ENCODE data around the gene CTTNBP2NL.
"Not testable (repeated sequence)": the region's sequence is repeated elsewhere in the genome, so short reads cannot be mapped to it uniquely, and the experiment has no call there.

CTTNBP2NL gene

DNA sequence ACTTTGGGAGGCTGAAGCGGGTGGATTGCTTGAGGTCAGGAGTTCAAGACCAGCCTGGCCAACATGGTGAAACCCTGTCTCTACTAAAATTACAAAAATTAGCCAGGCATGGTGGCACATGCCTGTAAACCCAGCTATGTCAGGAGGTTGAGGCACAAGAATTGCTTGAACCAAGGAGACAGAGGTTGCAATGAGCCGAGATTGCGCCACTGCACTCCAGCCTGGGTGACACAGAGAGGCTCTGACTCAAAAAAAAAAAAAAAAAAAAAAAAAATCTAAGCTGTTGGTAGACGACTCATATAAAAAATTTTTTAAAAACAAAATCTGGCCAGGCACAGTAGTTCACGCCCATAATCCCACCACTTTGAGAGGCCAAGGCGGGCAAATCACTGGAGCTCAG is 91.7 kb downstream of the CTTNBP2NL start:
- not testable (repeated sequence) for H4K91ac ChIP-seq (ENCODE audit: low read length); H3K9ac ChIP-seq (ENCODE audit: low read length); H3K4me1 ChIP-seq (ENCODE audit: control insufficient read depth, insufficient read depth, low read depth, low read length); H3K36me3 ChIP-seq (ENCODE audit: control insufficient read depth in 1 of 2, insufficient read depth in 2 of 2, low read depth in 1 of 2, low read length in 2 of 2); H3K27ac ChIP-seq (ENCODE audit: low read length, poor library complexity, severe bottlenecking); H2BK120ac ChIP-seq (ENCODE audit: low read depth, low read length); H4K8ac ChIP-seq (ENCODE audit: low read length); H3K14ac ChIP-seq (ENCODE audit: low read length in 2 of 2); H3K18ac ChIP-seq (ENCODE audit: low read depth in 1 of 2, low read length in 2 of 2); H2BK5ac ChIP-seq (ENCODE audit: low read depth, low read length, poor library complexity, severe bottlenecking); H3K4me2 ChIP-seq (ENCODE audit: low read length, poor library complexity, severe bottlenecking); H3K4me3 ChIP-seq (ENCODE audit: insufficient read depth in 1 of 2, low read depth in 1 of 2, low read length in 2 of 2); H3K4ac ChIP-seq (ENCODE audit: low read depth in 1 of 2, low read length in 2 of 2); H2AFZ ChIP-seq (ENCODE audit: low read depth, low read length); DNase-seq; H3K23ac ChIP-seq (ENCODE audit: low read length in 2 of 2); H3K27me3 ChIP-seq (ENCODE audit: control insufficient read depth in 1 of 2, insufficient read depth in 1 of 2, low read length in 2 of 2); H2BK15ac ChIP-seq (ENCODE audit: low read depth, poor library complexity, severe bottlenecking); H3K79me1 ChIP-seq (replicated peaks; ENCODE audit: low read length, poor library complexity, severe bottlenecking); H2AK5ac ChIP-seq (ENCODE audit: low read length, severe bottlenecking); H3K9me3 ChIP-seq (ENCODE audit: control insufficient read depth, low read length); H2BK12ac ChIP-seq (ENCODE audit: low read length in 2 of 2)
- 95% methylated on average over 5 of the region's 6 CpGs for WGBS

DNA sequence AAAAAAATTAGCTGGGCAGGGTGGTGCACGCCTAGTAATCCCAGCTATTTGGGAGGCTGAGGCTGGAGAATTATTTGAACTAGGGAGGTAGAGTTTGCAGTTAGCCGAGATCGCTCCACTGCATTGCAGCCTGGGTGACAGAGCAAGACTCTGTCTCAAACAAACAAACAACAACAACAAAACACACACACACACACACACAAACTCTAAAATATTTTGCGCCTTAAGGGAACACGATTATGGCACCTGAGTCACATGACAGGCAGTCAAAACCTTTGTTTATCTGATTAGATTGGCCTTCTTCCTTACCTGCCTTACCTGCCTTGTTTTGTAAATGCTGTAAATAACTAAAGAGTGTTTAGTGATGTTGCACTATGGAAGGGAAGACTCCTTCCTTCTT is 92.1 kb downstream of the CTTNBP2NL start:
- no peaks in the 10 kb centered on the region for H3K9me3 ChIP-seq (ENCODE audit: control insufficient read depth, low read length)
- no peak overlapping the region for H3K27ac ChIP-seq (ENCODE audit: low read length, poor library complexity, severe bottlenecking)
- 94% methylated on average over 5 of the region's 5 CpGs for WGBS
- H2AK5ac ChIP-seq (ENCODE audit: low read length, severe bottlenecking): no peak overlapping the region
- no peaks in the 10 kb centered on the region for H3K79me1 ChIP-seq (replicated peaks; ENCODE audit: low read length, poor library complexity, severe bottlenecking)
- H3K4me1 ChIP-seq (ENCODE audit: control insufficient read depth, insufficient read depth, low read depth, low read length): no peaks in the 10 kb centered on the region
- no peak overlapping the region for H3K18ac ChIP-seq (ENCODE audit: low read depth in 1 of 2, low read length in 2 of 2)
- no peak overlapping the region for H3K14ac ChIP-seq (ENCODE audit: low read length in 2 of 2)
- H2BK12ac ChIP-seq (ENCODE audit: low read length in 2 of 2): no peak overlapping the region
- no peak overlapping the region for H3K4ac ChIP-seq (ENCODE audit: low read depth in 1 of 2, low read length in 2 of 2)
- no peak overlapping the region for H4K8ac ChIP-seq (ENCODE audit: low read length)
- H3K27me3 ChIP-seq (ENCODE audit: control insufficient read depth in 1 of 2, insufficient read depth in 1 of 2, low read length in 2 of 2): no peaks in the 10 kb centered on the region
- H3K4me2 ChIP-seq (ENCODE audit: low read length, poor library complexity, severe bottlenecking): no peak overlapping the region
- no peak overlapping the region for H3K9ac ChIP-seq (ENCODE audit: low read length)
- H4K91ac ChIP-seq (ENCODE audit: low read length): no peak overlapping the region
- H3K4me3 ChIP-seq (ENCODE audit: insufficient read depth in 1 of 2, low read depth in 1 of 2, low read length in 2 of 2): no peak overlapping the region
- H3K23ac ChIP-seq (ENCODE audit: low read length in 2 of 2): no peak overlapping the region
- H2AFZ ChIP-seq (ENCODE audit: low read depth, low read length): no peak overlapping the region
- H2BK15ac ChIP-seq (ENCODE audit: low read depth, poor library complexity, severe bottlenecking): no peak overlapping the region
- DNase-seq: no peak
- H2BK5ac ChIP-seq (ENCODE audit: low read depth, low read length, poor library complexity, severe bottlenecking): no peak overlapping the region
- H3K36me3 ChIP-seq (ENCODE audit: control insufficient read depth in 1 of 2, insufficient read depth in 2 of 2, low read depth in 1 of 2, low read length in 2 of 2): no peaks in the 10 kb centered on the region
- H2BK120ac ChIP-seq (ENCODE audit: low read depth, low read length): no peak overlapping the region

DNA sequence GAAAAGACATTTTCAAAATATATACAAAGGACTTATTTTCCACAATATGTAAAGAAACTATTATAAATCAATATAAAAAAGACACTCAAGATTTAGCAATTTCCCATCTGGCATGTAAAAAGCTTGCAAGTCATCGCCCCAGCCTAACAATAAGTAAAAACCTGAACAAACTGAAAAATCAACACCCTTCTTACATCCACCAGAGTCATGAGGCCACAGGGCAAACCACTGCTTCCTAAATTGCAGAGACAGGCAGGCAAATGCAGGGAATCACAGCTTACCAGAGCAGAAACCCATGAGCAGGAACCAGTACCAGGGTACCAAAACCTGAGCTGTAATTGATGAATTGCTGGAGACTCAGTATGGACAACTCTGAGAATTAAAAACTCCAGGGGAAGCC is 96.1 kb downstream of the CTTNBP2NL start:
- H2BK120ac ChIP-seq (ENCODE audit: low read depth, low read length): no peak overlapping the region
- no peaks in the 10 kb centered on the region for H3K9me3 ChIP-seq (ENCODE audit: control insufficient read depth, low read length)
- no peak overlapping the region for H3K4me3 ChIP-seq (ENCODE audit: insufficient read depth in 1 of 2, low read depth in 1 of 2, low read length in 2 of 2)
- no peak overlapping the region for H4K8ac ChIP-seq (ENCODE audit: low read length)
- H3K27ac ChIP-seq (ENCODE audit: low read length, poor library complexity, severe bottlenecking): no peak overlapping the region
- H4K91ac ChIP-seq (ENCODE audit: low read length): no peak overlapping the region
- no peak overlapping the region for H3K23ac ChIP-seq (ENCODE audit: low read length in 2 of 2)
- H2BK5ac ChIP-seq (ENCODE audit: low read depth, low read length, poor library complexity, severe bottlenecking): no peak overlapping the region
- no peak overlapping the region for H2BK12ac ChIP-seq (ENCODE audit: low read length in 2 of 2)
- H3K36me3 ChIP-seq (ENCODE audit: control insufficient read depth in 1 of 2, insufficient read depth in 2 of 2, low read depth in 1 of 2, low read length in 2 of 2): no peaks in the 10 kb centered on the region
- WGBS: 100% methylated on average over 1 of the region's 1 CpG
- no peaks in the 10 kb centered on the region for H3K27me3 ChIP-seq (ENCODE audit: control insufficient read depth in 1 of 2, insufficient read depth in 1 of 2, low read length in 2 of 2)
- no peak overlapping the region for H2BK15ac ChIP-seq (ENCODE audit: low read depth, poor library complexity, severe bottlenecking)
- no peaks in the 10 kb centered on the region for H3K4me1 ChIP-seq (ENCODE audit: control insufficient read depth, insufficient read depth, low read depth, low read length)
- no peak overlapping the region for H3K4me2 ChIP-seq (ENCODE audit: low read length, poor library complexity, severe bottlenecking)
- no peak overlapping the region for H3K14ac ChIP-seq (ENCODE audit: low read length in 2 of 2)
- H3K79me1 ChIP-seq (replicated peaks; ENCODE audit: low read length, poor library complexity, severe bottlenecking): no peaks in the 10 kb centered on the region
- no peak for DNase-seq
- no peak overlapping the region for H3K9ac ChIP-seq (ENCODE audit: low read length)
- no peak overlapping the region for H2AK5ac ChIP-seq (ENCODE audit: low read length, severe bottlenecking)
- H2AFZ ChIP-seq (ENCODE audit: low read depth, low read length): no peak overlapping the region
- no peak overlapping the region for H3K18ac ChIP-seq (ENCODE audit: low read depth in 1 of 2, low read length in 2 of 2)
- H3K4ac ChIP-seq (ENCODE audit: low read depth in 1 of 2, low read length in 2 of 2): no peak overlapping the region

DNA sequence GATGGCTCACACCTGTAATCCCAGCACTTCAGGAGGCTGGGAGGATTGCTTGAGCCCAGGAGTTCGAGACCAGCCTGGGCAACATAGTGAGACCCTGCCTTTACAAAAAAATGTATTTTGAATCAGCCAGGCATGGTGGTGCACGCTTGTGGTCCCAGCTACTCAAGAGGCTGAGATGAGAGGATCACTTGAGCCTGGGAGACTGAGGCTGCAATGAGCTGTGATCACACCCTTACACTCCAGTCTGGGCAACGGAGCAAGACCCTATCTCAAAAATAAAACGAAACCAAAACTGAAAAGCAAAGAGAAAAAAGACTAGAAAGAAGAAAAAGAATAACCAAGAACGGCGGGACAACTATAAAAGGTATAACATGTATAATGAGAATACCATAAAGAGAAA is 97.3 kb downstream of the CTTNBP2NL start:
- no peak overlapping the region for H2AK5ac ChIP-seq (ENCODE audit: low read length, severe bottlenecking)
- H3K4me1 ChIP-seq (ENCODE audit: control insufficient read depth, insufficient read depth, low read depth, low read length): no peaks in the 10 kb centered on the region
- H3K4me3 ChIP-seq (ENCODE audit: insufficient read depth in 1 of 2, low read depth in 1 of 2, low read length in 2 of 2): no peak overlapping the region
- no peak overlapping the region for H2AFZ ChIP-seq (ENCODE audit: low read depth, low read length)
- no peak overlapping the region for H3K4ac ChIP-seq (ENCODE audit: low read depth in 1 of 2, low read length in 2 of 2)
- H2BK15ac ChIP-seq (ENCODE audit: low read depth, poor library complexity, severe bottlenecking): no peak overlapping the region
- no peak overlapping the region for H2BK12ac ChIP-seq (ENCODE audit: low read length in 2 of 2)
- no peak overlapping the region for H2BK5ac ChIP-seq (ENCODE audit: low read depth, low read length, poor library complexity, severe bottlenecking)
- H3K9ac ChIP-seq (ENCODE audit: low read length): no peak overlapping the region
- no peak overlapping the region for H3K4me2 ChIP-seq (ENCODE audit: low read length, poor library complexity, severe bottlenecking)
- no peaks in the 10 kb centered on the region for H3K36me3 ChIP-seq (ENCODE audit: control insufficient read depth in 1 of 2, insufficient read depth in 2 of 2, low read depth in 1 of 2, low read length in 2 of 2)
- no peak overlapping the region for H3K18ac ChIP-seq (ENCODE audit: low read depth in 1 of 2, low read length in 2 of 2)
- H3K79me1 ChIP-seq (replicated peaks; ENCODE audit: low read length, poor library complexity, severe bottlenecking): no peaks in the 10 kb centered on the region
- no peak overlapping the region for H2BK120ac ChIP-seq (ENCODE audit: low read depth, low read length)
- H4K8ac ChIP-seq (ENCODE audit: low read length): no peak overlapping the region
- H3K27me3 ChIP-seq (ENCODE audit: control insufficient read depth in 1 of 2, insufficient read depth in 1 of 2, low read length in 2 of 2): no peaks in the 10 kb centered on the region
- DNase-seq: no peak
- no peak overlapping the region for H3K14ac ChIP-seq (ENCODE audit: low read length in 2 of 2)
- WGBS: 93% methylated on average over 2 of the region's 6 CpGs
- H3K23ac ChIP-seq (ENCODE audit: low read length in 2 of 2): no peak overlapping the region
- no peaks in the 10 kb centered on the region for H3K9me3 ChIP-seq (ENCODE audit: control insufficient read depth, low read length)
- H3K27ac ChIP-seq (ENCODE audit: low read length, poor library complexity, severe bottlenecking): no peak overlapping the region
- no peak overlapping the region for H4K91ac ChIP-seq (ENCODE audit: low read length)

All from mesenchymal stem cell (in vitro differentiated cells and primary cell).